ENCODE data around the gene ZNF625.

GRCh38 chr19:12187625-12188024, 31.1 kb upstream of the ZNF625 start:
- TF ChIP-seq CTCF (IDR thresholded peaks at IDR 0.05; ENCODE audit: poor library complexity) (no peak), EZH2 (IDR thresholded peaks at IDR 0.05; ENCODE audit: borderline replicate concordance) (no peak), EZH2phosphoT487 (IDR thresholded peaks at IDR 0.05; ENCODE audit: low read depth, severe bottlenecking, unreplicated experiment) (no peak)

Data from hepatocyte (in vitro differentiated cells).